K562 (cell line): Measurements from ENCODE around the gene CSF1R. TPM values are rescaled to one million over a fixed set of nuclear protein-coding genes. Genes with fewer than 3 reads are reported as not detected.

Source experiments
- BCLAF1 ChIP-seq, 2 experiments: fragments of 450-650 bp in 1 of 2; IDR thresholded peaks; 2 replicates each; pipeline ENCODE4 v1.6.1; 2011 to 2017; ENCODE audit warnings: low read depth in 2 of 2, antibody characterized with exemption in 1 of 2, borderline replicate concordance in 1 of 2, low read length in 1 of 2, mild to moderate bottlenecking in 1 of 2, mixed read lengths in 1 of 2; ENCODE audit not compliant: control insufficient read depth in 1 of 2
- JUN ChIP-seq, 2 experiments: sonication (generic) in 1 of 2; formaldehyde crosslinking in 1 of 2; IDR thresholded peaks; 2 replicates each; pipeline versions ENCODE4 v1.6.1 to v1.8.0; 2012 to 2022; ENCODE audit warnings: borderline replicate concordance in 2 of 2, mild to moderate bottlenecking in 2 of 2, improper control_type of control experiment in 1 of 2, low read depth in 1 of 2, low read length in 1 of 2, missing genetic modification reagents in 1 of 2
- JUND ChIP-seq, 2 experiments: IDR thresholded peaks; 2 replicates in 1 of 2; 3 replicates in 1 of 2; pipeline ENCODE4 v1.6.1; 2011; ENCODE audit warnings: borderline replicate concordance in 2 of 2, low read depth in 2 of 2, low read length in 2 of 2, improper control_type of control experiment in 1 of 2, missing biosample characterization in 1 of 2, missing genetic modification characterization in 1 of 2, missing genetic modification reagents in 1 of 2
- MITF ChIP-seq: IDR thresholded peaks from 2 replicates; pipeline ENCODE4 v1.6.1; 2014; ENCODE audit warnings: antibody characterized with exemption
- NFE2 ChIP-seq: IDR thresholded peaks from 2 replicates; pipeline ENCODE4 v1.6.1; 2014; ENCODE audit warnings: antibody characterized with exemption, low read depth
- NR2C2 ChIP-seq, 2 experiments: fragments of 200-800 bp in 1 of 2; sonication (Bioruptor generic) in 1 of 2; sonication (generic) in 1 of 2; formaldehyde crosslinking in 1 of 2; IDR thresholded peaks; 2 replicates each; pipeline versions ENCODE4 v1.6.1 to v1.8.0; 2016 to 2022; ENCODE audit warnings: mild to moderate bottlenecking in 1 of 2, missing compliant biosample characterization in 1 of 2, missing genetic modification characterization in 1 of 2, missing genetic modification reagents in 1 of 2
- POLR3G ChIP-seq: IDR thresholded peaks from 2 replicates; pipeline ENCODE4 v1.6.1; 2011; ENCODE audit not compliant: insufficient read length, insufficient replicate concordance; ENCODE audit errors: extremely low read depth
- SAFB ChIP-seq: fragments of 200-400 bp; formaldehyde crosslinking; IDR thresholded peaks from 2 replicates; pipeline ENCODE4 v1.6.1; 2017; ENCODE audit warnings: low read depth, low read length, borderline replicate concordance
- SMAD4 ChIP-seq: fragments of 250-450 bp; sonication (Bioruptor Pico); conservative IDR thresholded peaks from 2 replicates; pipeline ENCODE4 v1.8.0; 2021; ENCODE audit warnings: inconsistent platforms, mild to moderate bottlenecking, moderate library complexity
- SREBF1 ChIP-seq: fragments of 150-350 bp; IDR thresholded peaks from 2 replicates; pipeline ENCODE4 v1.6.1; 2014; ENCODE audit warnings: antibody characterized with exemption, low read depth, low read length, borderline replicate concordance
- THRB ChIP-seq: fragments of 450-650 bp; formaldehyde crosslinking; conservative IDR thresholded peaks from 2 replicates; pipeline ENCODE4 v1.4.0; 2022; ENCODE audit warnings: mild to moderate bottlenecking, missing genetic modification characterization
- ZNF395 ChIP-seq: fragments of 200-800 bp; sonication (Bioruptor generic); IDR thresholded peaks from 2 replicates; pipeline ENCODE4 v1.6.1; 2017; ENCODE audit warnings: missing genetic modification characterization, missing compliant biosample characterization
- ZNF57 ChIP-seq: fragments of 450-650 bp; formaldehyde crosslinking; IDR thresholded peaks from 2 replicates; pipeline ENCODE4 v1.4.0; 2020; ENCODE audit warnings: mild to moderate bottlenecking, moderate library complexity
- polyA plus RNA-seq, 8 experiments: library from polyadenylated mRNA; depleted of rRNA in 4 of 8; stranded (reverse) in 5 of 8; unstranded in 3 of 8; fragments of >200 nt; fragmentation: Nextera tagmentation in 2 of 8; fragmentation: Illumina TruSeq in 1 of 8; extraction: Ambion mirVana in 2 of 8; extraction: Trizol in 1 of 8; gene quantifications; 2 replicates each; pipeline versions ENCODE4 v1.2.1 to v1.2.3, GENCODE V29; 2011 to 2014; ENCODE audit warnings: inconsistent platforms in 1 of 8, missing spikeins in 1 of 8
- total RNA-seq, 7 experiments: library from RNA; depleted of rRNA in 6 of 7; stranded (reverse); fragments of >200 nt in 6 of 7; fragmentation: Illumina TruSeq in 2 of 7; extraction: Trizol in 2 of 7; gene quantifications; 2 replicates each; pipeline versions ENCODE4 v1.2.1 to v1.2.3, GENCODE V29; 2011 to 2021; ENCODE audit warnings: low replicate concordance in 1 of 7
- TF ChIP-seq, protein P1 (sequence below), 2 experiments: fragments of 450-650 bp in 1 of 2; sonication (generic) in 1 of 2; formaldehyde crosslinking in 1 of 2; IDR thresholded peaks in 1 of 2; conservative IDR thresholded peaks in 1 of 2; 2 replicates each; pipeline versions ENCODE4 v1.6.1 to v1.8.1; 2016 to 2023; ENCODE audit warnings: mild to moderate bottlenecking in 2 of 2, moderate library complexity in 2 of 2, inconsistent platforms in 1 of 2, missing genetic modification reagents in 1 of 2

Gene CSF1R
- total and polyA plus RNA-seq, 9 of the 15 experiments (the other 6 are each of a cell fraction or from before 2014, with no cell fraction given), result 0.03 to 0.64 (median 0.20) TPM; not detected in 6

GRCh38 chr5:150052956-150053712 is 33.2 kb downstream of the CSF1R start (continued):
- TF ChIP-seq JUND (IDR thresholded peaks at IDR 0.05; ENCODE audit: borderline replicate concordance, low read depth, low read length), result peak; percentile 78
- peak; percentile 67; the same call in 2 of the 3 replicates for TF ChIP-seq JUND (tag; IDR thresholded peaks at IDR 0.05; ENCODE audit: borderline replicate concordance, low read depth, low read length)
- TF ChIP-seq SAFB, result no peak
- no peak for TF ChIP-seq SREBF1
- TF ChIP-seq ZNF57, result no peak
- TF ChIP-seq JUN (IDR thresholded peaks at IDR 0.05; ENCODE audit: borderline replicate concordance, low read depth, low read length), result peak; percentile 65
- no peak for TF ChIP-seq JUN (CRISPR knock-in tag; IDR thresholded peaks at IDR 0.05; ENCODE audit: borderline replicate concordance)
- no peak for TF ChIP-seq POLR3G
- 0 out of 2 replicates have a peak, but pooled peaks have one; percentile 36 for TF ChIP-seq NR2C2 (CRISPR knock-in tag; IDR thresholded peaks at IDR 0.05)
- no peak for TF ChIP-seq NR2C2 (tag; IDR thresholded peaks at IDR 0.05)
- no peak for TF ChIP-seq MITF
- 0 out of 2 replicates have a peak, but pooled peaks have one; percentile 16 for TF ChIP-seq SMAD4
- TF ChIP-seq, protein P1, sequence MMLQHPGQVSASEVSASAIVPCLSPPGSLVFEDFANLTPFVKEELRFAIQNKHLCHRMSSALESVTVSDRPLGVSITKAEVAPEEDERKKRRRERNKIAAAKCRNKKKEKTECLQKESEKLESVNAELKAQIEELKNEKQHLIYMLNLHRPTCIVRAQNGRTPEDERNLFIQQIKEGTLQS (IDR thresholded peaks at IDR 0.05), result peak; percentile 49
- TF ChIP-seq, protein P1 (CRISPR knock-in tag; conservative IDR thresholded peaks at IDR 0.05), result no peak
- TF ChIP-seq THRB (CRISPR knock-in tag), result 0 out of 2 replicates have a peak, but pooled peaks have one; percentile 25
- TF ChIP-seq BCLAF1 (IDR thresholded peaks at IDR 0.05; ENCODE audit: borderline replicate concordance in 1 of 2, control insufficient read depth in 1 of 2, low read depth in 2 of 2, low read length in 1 of 2), result no peak
- TF ChIP-seq NFE2, result peak; percentile 45; the same call in 1 of the 2 replicates
- peak; percentile 84 for TF ChIP-seq ZNF395 (CRISPR knock-in tag)
